Stomach (tissue), 9 donors: ENCODE data around the gene PCSK2. TPM values are rescaled to one million over a fixed set of nuclear protein-coding genes. Genes with fewer than 3 reads are reported as not detected.

Source experiments
- DNase-seq, 2 donors: peaks; one replicate each; pipeline versions ENCODE4 v3.0.0 to v3.0.0-alpha.2; 2013 to 2019
- H3K27ac ChIP-seq, 5 donors: fragments of 200-600 bp in 4 of 5; sonication (generic) in 4 of 5; one replicate each; pipeline ENCODE4 v1.5.1; 2013 to 2019; ENCODE audit warnings: mild to moderate bottlenecking in 1 of 5, moderate library complexity in 1 of 5
- H3K27me3 ChIP-seq, 3 donors: fragments of 200-600 bp; sonication (generic); one replicate each; pipeline ENCODE4 v1.5.1; 2017 to 2019; ENCODE audit warnings: mixed run types in 1 of 3
- H3K36me3 ChIP-seq, 4 donors: fragments of 200-600 bp; sonication (generic); 1 replicate in 3 of 4; 2 replicates in 1 of 4; pipeline ENCODE4 v1.5.1; 2016 to 2019
- H3K4me1 ChIP-seq, 4 donors: fragments of 200-600 bp; sonication (generic); one replicate each; pipeline ENCODE4 v1.5.1; 2016 to 2019
- H3K4me3 ChIP-seq, 4 donors: fragments of 200-600 bp; sonication (generic) in 3 of 4; one replicate each; pipeline ENCODE4 v1.5.1; 2016 to 2019; ENCODE audit warnings: mild to moderate bottlenecking in 1 of 4
- H3K9me3 ChIP-seq, 4 donors: fragments of 200-600 bp; sonication (generic); one replicate each; pipeline ENCODE4 v1.5.1; 2016 to 2019
- EP300 ChIP-seq: sonication (generic); formaldehyde crosslinking; IDR thresholded peaks from one replicate; pipeline ENCODE4 v1.6.1; 2017; ENCODE audit warnings: antibody characterized with exemption
- POLR2A ChIP-seq, 4 donors: fragments of 450-650 bp; IDR thresholded peaks; one replicate each; pipeline ENCODE4 v1.6.1; 2016; ENCODE audit warnings: antibody characterized with exemption in 4 of 4, control low read depth in 2 of 4, mild to moderate bottlenecking in 1 of 4, moderate library complexity in 1 of 4
- POLR2AphosphoS5 ChIP-seq, 3 donors: sonication (generic); formaldehyde crosslinking; IDR thresholded peaks; one replicate each; pipeline ENCODE4 v1.6.1; 2016; ENCODE audit warnings: antibody characterized with exemption in 3 of 3
- WGBS, 5 donors: extraction: QIAGEN DNeasy Blood & Tissue Kit in 3 of 5; methylation state at CpG; one replicate each; pipeline versions ENCODE4 v1.1.5 to v1.1.7; 2013 to 2018; 5-methylcytosine and 5-hydroxymethylcytosine counted together
- intact Hi-C: fragments of 100-400 bp; cut with DNase I; formaldehyde crosslinking; loops from one replicate; pipeline ENCODE4 v1.15.1; 2023; ENCODE audit warnings: low total_unique reads
- polyA plus RNA-seq, 3 donors: library from polyadenylated mRNA; stranded (reverse); fragments of 200-250 nt; gene quantifications; one replicate each; pipeline ENCODE4 v1.2.3, GENCODE V29; 2013
- total RNA-seq, 5 donors: library from RNA; depleted of rRNA; stranded (reverse); fragments of >200 nt; gene quantifications; one replicate each; pipeline versions ENCODE4 v1.1.0 to v1.2.3, GENCODE V29; 2014 to 2016
- TF ChIP-seq, protein P1 (sequence below), 7 experiments: fragments of 450-650 bp in 4 of 7; fragments of 200-600 bp in 3 of 7; sonication (generic) in 3 of 7; IDR thresholded peaks; one replicate each; pipeline ENCODE4 v1.5.1; 2016 to 2019; ENCODE audit warnings: antibody characterized with exemption in 7 of 7, control low read depth in 2 of 7, mild to moderate bottlenecking in 1 of 7
- donor health status: healthy with polysubstance abuse.
- donor health status: Bipolar disorder and iron deficiency.
- donor health status: healthy.

Gene PCSK2
- total and polyA plus RNA-seq, 8 donors, result 0.15 to 3.7 (median 1.2) TPM; not detected in 2

DNA sequence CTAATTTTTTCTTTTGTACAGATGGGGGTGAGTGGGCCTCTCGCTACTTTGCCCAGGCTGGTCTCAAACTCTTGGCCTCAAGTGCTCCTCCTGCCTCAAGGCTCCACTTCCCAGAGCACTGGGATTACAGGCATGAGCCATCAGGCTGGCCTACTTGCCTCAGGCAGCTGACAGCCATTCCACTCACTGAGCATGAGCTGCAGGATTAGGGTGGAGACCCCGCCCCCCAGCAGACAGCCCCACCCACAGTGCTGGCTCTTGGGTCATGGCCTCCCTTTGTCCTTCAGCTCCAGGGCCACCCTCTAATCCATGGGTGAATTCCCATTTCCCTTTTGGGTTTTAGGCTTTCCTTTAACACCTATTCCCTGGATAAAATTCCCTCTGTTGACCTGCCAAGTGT lies 222.2 kb downstream of the PCSK2 start:
- no peak overlapping the region for H3K27ac ChIP-seq
- intact Hi-C loops, result no loop called here
- H3K27me3 ChIP-seq, result peaks cover 0 to 32% (median 11%) of the 10 kb centered on the region in 3 donors
- 83 to 92% (median 85%) methylated on average over 2 of the region's 2 CpGs for WGBS, 5 donors
- H3K4me1 ChIP-seq, result peaks cover 0 to 11% (median 0%) of the 10 kb centered on the region in 4 donors
- no peak for DNase-seq
- no peaks in the 10 kb centered on the region for H3K9me3 ChIP-seq
- TF ChIP-seq, protein P1, sequence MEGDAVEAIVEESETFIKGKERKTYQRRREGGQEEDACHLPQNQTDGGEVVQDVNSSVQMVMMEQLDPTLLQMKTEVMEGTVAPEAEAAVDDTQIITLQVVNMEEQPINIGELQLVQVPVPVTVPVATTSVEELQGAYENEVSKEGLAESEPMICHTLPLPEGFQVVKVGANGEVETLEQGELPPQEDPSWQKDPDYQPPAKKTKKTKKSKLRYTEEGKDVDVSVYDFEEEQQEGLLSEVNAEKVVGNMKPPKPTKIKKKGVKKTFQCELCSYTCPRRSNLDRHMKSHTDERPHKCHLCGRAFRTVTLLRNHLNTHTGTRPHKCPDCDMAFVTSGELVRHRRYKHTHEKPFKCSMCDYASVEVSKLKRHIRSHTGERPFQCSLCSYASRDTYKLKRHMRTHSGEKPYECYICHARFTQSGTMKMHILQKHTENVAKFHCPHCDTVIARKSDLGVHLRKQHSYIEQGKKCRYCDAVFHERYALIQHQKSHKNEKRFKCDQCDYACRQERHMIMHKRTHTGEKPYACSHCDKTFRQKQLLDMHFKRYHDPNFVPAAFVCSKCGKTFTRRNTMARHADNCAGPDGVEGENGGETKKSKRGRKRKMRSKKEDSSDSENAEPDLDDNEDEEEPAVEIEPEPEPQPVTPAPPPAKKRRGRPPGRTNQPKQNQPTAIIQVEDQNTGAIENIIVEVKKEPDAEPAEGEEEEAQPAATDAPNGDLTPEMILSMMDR (IDR thresholded peaks at IDR 0.05), result no peak
- TF ChIP-seq POLR2AphosphoS5 (IDR thresholded peaks at IDR 0.05) (no peak), EP300 (no peak), POLR2A (IDR thresholded peaks at IDR 0.05) (no peak)
- no peak overlapping the region for H3K4me3 ChIP-seq
- H3K36me3 ChIP-seq, result no peaks in the 10 kb centered on the region

DNA sequence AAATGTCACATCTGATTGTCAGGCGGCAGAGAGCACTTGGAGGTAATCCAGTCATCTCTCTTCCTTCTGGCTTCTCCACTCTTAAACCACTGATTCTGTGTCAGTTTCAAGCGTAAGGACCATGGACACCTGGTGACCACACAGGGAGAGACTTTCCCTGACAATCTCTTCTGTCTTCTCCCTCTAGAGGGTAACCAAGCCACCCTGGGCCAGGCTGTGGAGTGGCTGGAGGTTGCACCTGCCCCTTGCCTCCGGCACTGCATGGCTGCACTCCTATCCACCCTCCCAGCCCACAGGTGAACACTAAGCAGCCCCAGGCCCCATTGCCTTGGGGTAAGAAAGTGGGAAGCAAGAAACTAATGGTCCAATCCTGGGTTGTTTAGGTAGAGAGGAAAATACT lies 225.6 kb downstream of the PCSK2 start:
- Histone ChIP-seq H3K4me3 (no peak overlapping the region), H3K36me3 (no peaks in the 10 kb centered on the region), H3K27me3 (peaks cover 0 to 38% (median 15%) of the 10 kb centered on the region in 3 donors), H3K9me3 (no peaks in the 10 kb centered on the region), H3K27ac (no peak overlapping the region), H3K4me1 (no peaks in the 10 kb centered on the region)
- TF ChIP-seq, protein P1 (IDR thresholded peaks at IDR 0.05), result no peak
- no peak for TF ChIP-seq EP300
- no peak for TF ChIP-seq POLR2AphosphoS5 (IDR thresholded peaks at IDR 0.05)
- no peak for TF ChIP-seq POLR2A (IDR thresholded peaks at IDR 0.05)
- DNase-seq, result no peak
- WGBS, 5 donors, result 64 to 71% (median 68%) methylated on average over 3 of the region's 3 CpGs
- intact Hi-C loops, result no loop called here

DNA sequence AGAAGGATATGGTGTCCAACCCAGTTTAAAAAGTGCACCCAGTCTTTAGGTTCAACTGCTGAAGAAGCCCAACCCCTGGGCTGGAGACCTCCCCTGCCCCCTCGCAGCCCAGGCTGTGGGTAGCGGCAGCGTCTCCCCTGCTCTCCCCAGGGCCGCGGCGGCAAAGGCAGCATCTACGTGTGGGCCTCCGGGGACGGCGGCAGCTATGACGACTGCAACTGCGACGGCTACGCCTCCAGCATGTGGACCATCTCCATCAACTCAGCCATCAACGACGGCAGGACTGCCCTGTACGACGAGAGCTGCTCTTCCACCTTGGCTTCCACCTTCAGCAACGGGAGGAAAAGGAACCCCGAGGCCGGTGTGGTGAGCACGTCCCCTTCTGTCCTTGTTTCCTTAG lies 226.8 kb downstream of the PCSK2 start:
- H3K27me3 ChIP-seq, result peaks cover 0 to 38% (median 15%) of the 10 kb centered on the region in 3 donors
- no peaks in the 10 kb centered on the region for H3K36me3 ChIP-seq
- no peak overlapping the region for H3K27ac ChIP-seq
- H3K9me3 ChIP-seq, result no peaks in the 10 kb centered on the region
- H3K4me1 ChIP-seq, result no peaks in the 10 kb centered on the region
- no peak overlapping the region for H3K4me3 ChIP-seq
- TF ChIP-seq POLR2AphosphoS5 (IDR thresholded peaks at IDR 0.05), result no peak
- no peak for TF ChIP-seq POLR2A (IDR thresholded peaks at IDR 0.05)
- TF ChIP-seq, protein P1 (IDR thresholded peaks at IDR 0.05), result no peak
- no peak for TF ChIP-seq EP300
- DNase-seq, result no peak
- intact Hi-C loops, result no loop called here
- WGBS, 5 donors, result 87 to 93% (median 92%) methylated on average over 17 to 22 of the region's 22 CpGs

DNA sequence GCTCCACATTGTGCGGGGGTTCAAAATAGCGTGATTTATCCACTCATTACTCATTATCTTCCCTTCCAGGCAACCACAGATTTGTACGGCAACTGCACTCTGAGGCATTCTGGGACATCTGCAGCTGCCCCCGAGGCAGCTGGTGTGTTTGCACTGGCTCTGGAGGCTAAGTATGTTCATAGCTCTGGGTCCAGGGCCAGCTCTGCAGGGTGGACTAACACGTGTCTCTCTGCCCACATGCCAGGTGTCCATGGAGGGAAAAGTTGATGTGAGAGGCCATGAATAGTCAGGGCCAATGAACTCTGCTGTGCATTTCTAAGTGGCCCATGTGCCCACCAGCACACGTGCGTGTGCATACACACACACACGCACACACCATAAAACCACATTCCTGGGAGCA lies 229.4 kb downstream of the PCSK2 start:
- Histone ChIP-seq H3K9me3 (no peaks in the 10 kb centered on the region), H3K27me3 (peaks cover 0 to 27% (median 15%) of the 10 kb centered on the region in 3 donors), H3K4me3 (no peak overlapping the region), H3K27ac (no peak overlapping the region), H3K36me3 (no peaks in the 10 kb centered on the region), H3K4me1 (no peaks in the 10 kb centered on the region)
- intact Hi-C loops, result no loop called here
- DNase-seq, result no peak
- no peak for TF ChIP-seq POLR2AphosphoS5 (IDR thresholded peaks at IDR 0.05)
- no peak for TF ChIP-seq POLR2A (IDR thresholded peaks at IDR 0.05)
- no peak for TF ChIP-seq EP300
- TF ChIP-seq, protein P1 (IDR thresholded peaks at IDR 0.05), result no peak
- WGBS, 5 donors, result 72 to 83% (median 78%) methylated on average over 8 of the region's 8 CpGs
